Stimulated activated CD8-positive, alpha-beta memory T cell treated with anti-CD3 and anti-CD28 coated beads, Interleukin-12 subunit alpha, Interleukin-12 subunit beta, amount 100 ng/mL, for 24 hours (primary cell): ENCODE results near the gene PCDHGB1.
"Not testable (repeated sequence)": the region's sequence is repeated elsewhere in the genome, so short reads cannot be mapped to it uniquely, and the experiment has no call there.

Experiments
- DNase-seq: peaks from one replicate; pipeline ENCODE4 v3.0.0-alpha.2; 2020; ENCODE audit errors: extremely low read depth

Gene PCDHGB1

DNA sequence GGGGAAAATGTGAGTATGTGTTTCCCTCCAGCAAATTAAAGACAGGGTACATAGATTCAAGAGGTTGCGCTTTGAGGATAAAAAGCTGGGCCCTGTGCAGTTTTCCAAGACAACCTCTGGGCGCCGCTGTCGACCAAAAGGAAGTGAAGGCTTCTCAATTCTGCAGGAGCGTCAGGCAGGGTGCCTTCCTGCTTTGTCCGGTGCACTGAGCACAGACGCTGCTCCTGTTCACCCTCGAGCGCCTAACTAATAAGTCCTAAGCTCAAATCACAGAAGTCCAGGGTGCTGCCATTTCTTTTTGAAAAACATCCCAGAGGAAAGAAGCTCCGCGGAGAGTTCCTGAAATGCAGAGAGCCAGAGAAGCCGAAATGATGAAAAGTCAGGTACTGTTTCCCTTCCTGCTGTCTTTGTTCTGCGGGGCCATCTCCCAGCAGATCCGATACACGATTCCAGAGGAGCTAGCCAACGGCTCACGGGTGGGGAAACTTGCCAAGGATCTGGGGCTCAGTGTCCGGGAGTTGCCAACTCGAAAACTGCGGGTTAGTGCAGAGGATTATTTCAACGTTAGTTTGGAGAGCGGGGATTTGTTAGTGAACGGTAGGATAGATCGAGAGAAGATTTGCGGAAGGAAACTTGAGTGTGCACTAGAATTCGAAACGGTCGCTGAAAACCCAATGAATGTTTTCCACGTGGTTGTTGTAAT, at the start of gene PCDHGB1:
TSS of gene PCDHGB1 (plus strand) at position 183 of the 703 bp plus-strand sequence. CDS start at position 345, 162 bp downstream.
- DNase-seq, result no peak

DNA sequence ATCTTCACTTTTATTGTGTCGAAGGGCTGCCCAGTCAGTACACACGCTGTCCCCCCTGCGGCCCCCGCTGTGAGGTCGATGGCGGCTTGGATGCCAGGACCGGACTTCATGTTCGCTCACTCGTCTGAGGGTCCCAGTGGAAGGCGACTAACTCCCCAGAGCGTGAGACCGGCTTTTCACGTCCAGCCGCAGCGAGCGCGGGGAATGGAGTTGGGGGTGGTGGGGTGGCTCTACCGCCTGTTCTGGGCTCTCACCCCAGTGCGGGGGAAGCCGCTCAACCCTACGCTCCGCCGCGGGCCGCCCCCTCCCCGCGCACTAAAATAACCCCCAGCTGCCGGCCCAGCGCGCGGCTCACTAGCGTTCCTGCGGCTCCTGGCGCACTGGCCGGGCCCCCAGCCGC, 46.1 kb upstream of the PCDHGB1 start, which contains the start of gene SLC25A2:
TSS of gene SLC25A2 (minus strand) at position 294 of the 400 bp plus-strand sequence. CDS start at position 110, 184 bp downstream.
- no peak for DNase-seq

DNA sequence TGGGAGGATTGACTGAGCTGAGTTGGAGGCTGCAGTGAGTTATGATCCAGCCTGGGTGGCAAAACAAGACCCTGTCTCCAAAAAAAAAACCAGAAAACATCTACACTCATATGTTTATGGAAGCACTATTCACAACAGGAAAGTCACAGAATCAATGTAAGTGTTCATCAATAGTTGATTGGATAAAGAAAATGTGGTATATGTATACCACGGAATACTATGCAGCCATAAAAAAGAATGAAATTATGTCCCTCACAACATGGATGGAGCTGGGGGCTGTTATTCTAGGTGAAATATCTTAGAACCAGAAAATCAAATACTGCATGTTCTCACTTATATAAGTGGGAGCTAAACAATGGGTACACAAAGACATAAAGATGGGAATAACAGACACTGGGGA, 43.3 kb upstream of the PCDHGB1 start:
- DNase-seq, result no peak

GRCh38 chr5:141313711-141314110, 36.2 kb upstream of the PCDHGB1 start:
- DNase-seq, result no peak

- DNase-seq, result not testable (repeated sequence)
Measured at GRCh38 chr5:141316963-141317362, 32.9 kb upstream of the PCDHGB1 start.

GRCh38 chr5:141319202-141319601, 30.7 kb upstream of the PCDHGB1 start:
- no peak for DNase-seq

- no peak for DNase-seq
Measured at GRCh38 chr5:141319699-141320098, 30.2 kb upstream of the PCDHGB1 start.

DNA sequence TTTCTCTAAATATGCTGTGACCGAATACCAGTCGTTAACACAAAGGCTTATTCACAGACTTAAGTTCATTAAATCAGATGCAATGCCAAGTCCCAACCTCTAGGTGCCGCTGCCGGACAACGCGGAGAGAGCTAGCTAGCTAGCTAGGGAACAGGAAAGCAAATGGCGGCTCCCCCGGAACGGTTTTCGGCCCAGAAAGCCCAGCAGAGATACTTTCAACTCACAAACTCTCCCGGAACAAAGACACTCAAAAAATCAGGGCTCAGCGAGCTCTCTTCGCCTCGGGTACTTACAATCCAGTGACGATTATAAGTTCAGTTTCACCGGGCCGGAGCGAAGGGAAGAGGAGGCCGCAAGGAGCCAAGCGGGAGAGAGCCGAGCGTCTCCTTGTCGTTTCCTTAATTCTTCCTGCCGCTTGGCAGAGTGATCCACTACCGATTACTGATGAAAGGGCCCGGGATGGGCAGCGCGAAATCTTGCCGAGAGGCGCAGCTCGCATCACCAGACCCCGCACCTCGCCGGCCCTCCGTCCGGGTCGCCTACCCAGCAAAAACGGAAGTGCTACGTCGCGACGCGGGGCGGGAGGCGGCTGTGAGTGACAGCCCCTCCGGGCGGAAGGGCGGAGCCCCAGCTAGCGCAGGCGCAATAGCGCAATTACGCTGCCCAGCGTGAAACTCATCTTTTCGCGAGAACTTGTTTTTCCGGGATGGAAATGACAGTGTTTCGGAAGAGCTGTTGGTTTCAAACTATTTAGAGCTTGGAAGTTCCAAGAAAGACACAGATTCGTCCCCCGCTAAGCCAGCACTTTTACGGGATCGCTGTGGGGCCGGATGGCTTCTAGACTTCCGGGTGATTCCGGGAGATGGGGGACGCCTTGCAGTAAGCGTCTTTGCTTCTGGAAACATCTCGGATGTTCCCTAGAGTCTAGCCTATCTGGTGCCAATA, 29.4 kb upstream of the PCDHGB1 start, which contains the start of gene TAF7:
TSS of gene TAF7 (minus strand) at position 560 of the 945 bp plus-strand sequence. CDS start 740 bp downstream, outside the sequence.
- DNase-seq, result peak; percentile 81

DNA sequence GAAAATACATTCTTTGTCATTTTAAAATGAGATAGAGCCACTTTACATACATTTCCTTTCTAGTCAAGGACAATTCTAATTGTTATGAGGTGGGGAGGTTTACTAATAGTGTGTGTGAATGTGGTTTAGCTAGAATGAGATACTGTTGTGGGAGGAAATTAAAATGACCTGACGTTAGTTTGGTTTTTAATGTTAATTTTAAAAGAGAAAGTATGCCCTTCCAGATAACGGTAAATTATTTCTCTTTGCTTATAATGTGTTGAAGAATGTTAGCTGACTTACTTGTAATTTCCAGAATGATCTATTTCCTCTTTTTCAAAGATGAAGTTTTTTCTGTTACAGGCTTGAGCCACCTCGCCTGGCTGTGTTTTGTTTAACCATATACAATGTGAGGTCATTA, 27.6 kb upstream of the PCDHGB1 start:
- DNase-seq, result no peak

GRCh38 chr5:141326088-141326854, 23.6 kb upstream of the PCDHGB1 start:
- peak; percentile 26 for DNase-seq

- DNase-seq, result no peak
Measured at GRCh38 chr5:141328231-141328630, 21.7 kb upstream of the PCDHGB1 start.

- DNase-seq, result no peak
Measured at GRCh38 chr5:141330299-141331080, 19.4 kb upstream of the PCDHGB1 start, which contains the start of gene PCDHGA1. TSS of gene PCDHGA1 (plus strand) at chr5:141330514.

DNA sequence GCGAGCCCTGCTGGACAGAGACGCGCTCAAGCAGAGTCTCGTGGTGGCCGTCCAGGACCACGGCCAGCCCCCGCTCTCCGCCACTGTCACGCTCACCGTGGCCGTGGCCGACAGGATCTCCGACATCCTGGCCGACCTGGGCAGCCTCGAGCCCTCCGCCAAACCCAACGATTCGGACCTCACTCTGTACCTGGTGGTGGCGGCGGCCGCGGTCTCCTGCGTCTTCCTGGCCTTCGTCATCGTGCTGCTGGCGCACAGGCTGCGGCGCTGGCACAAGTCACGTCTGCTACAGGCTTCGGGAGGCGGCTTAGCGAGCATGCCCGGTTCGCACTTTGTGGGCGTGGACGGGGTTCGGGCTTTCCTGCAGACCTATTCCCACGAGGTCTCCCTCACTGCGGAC, 17.3 kb upstream of the PCDHGB1 start:
- not testable (repeated sequence) for DNase-seq

DNA sequence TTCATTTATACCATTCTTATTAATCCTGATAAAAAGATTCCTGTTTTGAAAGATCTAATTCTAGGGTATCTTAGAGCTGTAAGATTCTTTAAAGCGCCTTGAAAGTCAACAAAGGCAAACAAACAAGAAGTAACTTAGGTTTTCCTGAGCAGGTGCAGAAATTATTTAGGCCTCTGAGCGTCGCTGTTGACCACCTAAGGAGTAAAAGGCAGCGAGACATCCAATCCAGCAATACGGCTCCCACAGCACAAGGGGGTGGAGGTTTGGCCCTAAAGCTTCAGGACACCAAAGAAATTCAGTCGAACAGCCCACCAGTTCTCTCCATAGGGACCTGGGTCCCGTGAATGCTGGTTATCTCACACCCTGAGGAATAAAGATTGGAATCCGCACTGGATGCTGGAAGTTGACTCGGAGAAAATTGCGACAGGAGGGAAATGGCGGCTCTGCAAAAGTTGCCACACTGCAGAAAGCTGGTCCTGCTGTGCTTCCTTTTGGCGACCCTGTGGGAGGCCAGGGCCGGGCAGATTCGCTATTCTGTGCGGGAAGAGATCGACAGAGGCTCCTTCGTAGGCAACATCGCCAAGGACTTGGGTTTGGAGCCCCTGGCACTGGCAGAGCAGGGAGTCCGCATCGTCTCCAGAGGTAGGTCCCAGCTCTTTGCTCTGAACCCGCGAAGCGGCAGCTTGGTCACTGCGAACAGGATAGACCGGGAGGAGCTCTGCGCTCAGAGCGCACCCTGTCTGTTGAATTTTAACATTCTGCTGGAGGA, 11.2 kb upstream of the PCDHGB1 start, which contains the start of gene PCDHGA2:
TSS of gene PCDHGA2 (plus strand) at position 223 of the 769 bp plus-strand sequence.
- DNase-seq, result no peak

DNA sequence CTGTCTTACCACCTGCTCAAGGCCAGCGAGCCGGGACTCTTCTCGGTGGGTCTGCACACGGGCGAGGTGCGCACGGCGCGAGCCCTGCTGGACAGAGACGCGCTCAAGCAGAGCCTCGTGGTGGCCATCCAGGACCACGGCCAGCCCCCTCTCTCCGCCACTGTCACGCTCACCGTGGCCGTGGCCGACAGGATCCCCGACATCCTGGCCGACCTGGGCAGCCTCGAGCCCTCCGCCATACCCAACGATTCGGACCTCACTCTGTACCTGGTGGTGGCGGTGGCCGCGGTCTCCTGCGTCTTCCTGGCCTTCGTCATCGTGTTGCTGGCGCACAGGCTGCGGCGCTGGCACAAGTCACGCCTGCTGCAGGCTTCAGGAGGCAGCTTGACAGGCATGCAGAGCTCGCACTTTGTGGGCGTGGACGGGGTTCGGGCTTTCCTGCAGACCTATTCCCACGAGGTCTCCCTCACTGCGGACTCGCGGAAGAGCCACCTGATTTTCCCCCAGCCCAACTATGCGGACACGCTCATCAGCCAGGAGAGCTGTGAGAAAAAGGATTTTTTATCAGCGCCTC, 9.0 kb upstream of the PCDHGB1 start:
- DNase-seq, result not testable (repeated sequence)

- DNase-seq, result no peak
Measured at GRCh38 chr5:141342773-141343172, 7.1 kb upstream of the PCDHGB1 start.

GRCh38 chr5:141343242-141343952, 6.5 kb upstream of the PCDHGB1 start, which contains the start of gene PCDHGA3:
TSS of gene PCDHGA3 (plus strand) at chr5:141343829. CDS start at chr5:141344034, 205 bp downstream.
- DNase-seq, result no peak

DNA sequence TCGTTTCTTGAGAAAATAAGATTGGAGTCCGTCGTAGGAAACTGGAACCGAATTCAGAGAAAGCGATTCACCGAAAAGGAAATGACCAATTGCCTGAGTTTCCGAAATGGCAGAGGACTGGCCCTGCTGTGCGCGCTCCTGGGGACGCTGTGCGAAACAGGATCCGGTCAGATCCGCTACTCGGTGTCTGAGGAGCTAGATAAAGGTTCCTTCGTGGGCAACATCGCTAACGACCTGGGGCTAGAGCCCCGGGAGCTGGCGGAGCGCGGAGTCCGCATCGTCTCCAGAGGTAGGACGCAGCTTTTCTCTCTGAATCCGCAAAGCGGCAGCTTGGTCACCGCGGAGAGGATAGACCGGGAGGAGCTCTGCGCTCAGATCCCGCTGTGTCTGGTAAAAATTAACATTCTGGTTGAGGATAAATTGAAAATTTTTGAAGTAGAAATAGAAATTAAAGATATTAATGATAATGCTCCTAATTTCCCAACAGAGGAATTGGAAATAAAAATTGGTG, 5.9 kb upstream of the PCDHGB1 start:
- DNase-seq, result no peak

DNA sequence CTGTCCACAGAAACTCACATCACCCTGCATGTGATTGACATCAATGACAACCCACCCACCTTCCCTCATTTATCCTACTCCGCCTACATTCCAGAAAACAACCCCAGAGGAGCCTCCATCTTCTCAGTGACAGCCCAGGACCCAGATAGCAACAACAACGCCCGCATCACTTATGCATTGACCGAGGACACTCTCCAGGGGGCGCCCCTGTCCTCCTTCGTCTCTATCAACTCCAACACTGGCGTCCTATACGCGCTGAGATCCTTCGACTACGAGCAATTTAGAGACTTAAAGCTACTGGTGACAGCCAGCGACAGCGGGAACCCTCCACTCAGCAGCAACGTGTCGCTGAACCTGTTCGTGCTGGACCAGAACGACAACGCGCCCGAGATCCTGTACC, 4.6 kb upstream of the PCDHGB1 start:
- DNase-seq, result no peak
